Activated CD4-positive, alpha-beta T cell treated with anti-CD3 and anti-CD28 coated beads for 24 hours (primary cell): ENCODE results near the gene PPIA.
"Not testable (repeated sequence)": the region's sequence is repeated elsewhere in the genome, so short reads cannot be mapped to it uniquely, and the experiment has no call there.

Source experiments
- DNase-seq, 2 donors: peaks; one replicate each; pipeline ENCODE4 v3.0.0-alpha.2; 2020; ENCODE audit warnings: low read depth in 2 of 2

Gene PPIA

GRCh38 chr7:44787762-44788161, 8.7 kb upstream of the PPIA start:
- no peak for DNase-seq

GRCh38 chr7:44789990-44790389, 6.5 kb upstream of the PPIA start:
- no peak for DNase-seq

- no peak for DNase-seq
Measured at GRCh38 chr7:44791278-44792219, 4.9 kb upstream of the PPIA start.

DNA sequence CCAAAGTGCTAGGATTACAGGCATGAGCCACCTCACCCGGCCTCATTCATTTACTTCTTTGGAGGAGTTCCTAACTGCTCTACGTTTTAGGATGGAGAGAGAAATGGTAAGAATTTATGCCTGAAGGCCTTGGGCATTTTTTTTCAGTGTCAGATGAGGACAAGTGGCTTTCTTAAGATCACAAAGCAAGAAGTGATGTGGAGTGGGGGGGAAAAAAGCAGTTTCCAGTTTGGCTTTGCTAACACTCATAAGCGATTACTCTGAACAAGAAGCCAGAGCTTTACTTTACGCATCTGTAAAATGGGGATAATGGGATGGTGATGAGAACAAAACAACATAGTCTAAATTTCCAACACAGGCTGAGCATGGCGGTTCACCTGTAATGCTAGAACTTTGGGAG, 2.6 kb upstream of the PPIA start:
- DNase-seq = no peak

DNA sequence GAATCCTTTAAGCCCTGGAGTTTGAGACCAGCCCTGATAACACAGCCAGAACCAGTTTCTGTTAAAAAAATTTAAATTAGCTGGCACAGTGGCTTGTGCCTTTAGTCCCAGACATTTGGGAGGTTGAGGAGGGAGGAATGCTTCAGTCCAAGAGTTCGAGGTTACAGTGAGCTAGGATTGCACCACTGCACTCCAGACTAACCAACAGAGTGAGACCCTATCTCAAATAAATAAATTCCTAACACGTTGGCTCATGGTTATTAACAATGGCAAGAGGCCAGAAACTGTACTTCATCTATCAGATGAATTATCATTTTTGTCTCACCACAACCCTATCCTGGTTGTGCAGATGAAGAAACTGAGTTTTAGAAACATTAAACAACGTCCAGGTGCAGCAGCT, 2.1 kb upstream of the PPIA start:
- DNase-seq = no peak

DNA sequence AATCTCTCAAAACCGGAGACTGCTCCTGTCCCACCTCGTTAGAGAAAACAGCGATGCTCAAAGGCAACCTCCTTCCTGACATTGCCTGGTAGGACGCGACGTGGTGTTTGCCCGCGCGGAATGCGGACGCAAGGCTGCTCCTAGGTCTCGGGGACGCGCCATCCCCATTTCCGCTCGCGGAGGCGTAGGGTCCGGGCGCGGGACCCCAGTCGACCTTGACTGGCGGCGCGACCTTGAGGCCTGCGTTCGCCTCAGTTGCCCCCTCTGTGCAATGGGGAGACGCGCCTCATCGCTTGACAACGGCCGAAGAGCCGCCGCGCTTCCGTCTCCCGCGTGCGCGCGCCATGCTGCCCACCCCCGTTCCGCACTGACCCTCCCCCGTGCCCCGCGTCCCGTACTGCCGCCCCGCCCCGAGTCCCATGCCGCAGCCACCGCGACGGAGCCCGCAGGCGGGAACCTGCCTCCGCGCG, 412 bp upstream of the PPIA start:
- DNase-seq = no peak

DNA sequence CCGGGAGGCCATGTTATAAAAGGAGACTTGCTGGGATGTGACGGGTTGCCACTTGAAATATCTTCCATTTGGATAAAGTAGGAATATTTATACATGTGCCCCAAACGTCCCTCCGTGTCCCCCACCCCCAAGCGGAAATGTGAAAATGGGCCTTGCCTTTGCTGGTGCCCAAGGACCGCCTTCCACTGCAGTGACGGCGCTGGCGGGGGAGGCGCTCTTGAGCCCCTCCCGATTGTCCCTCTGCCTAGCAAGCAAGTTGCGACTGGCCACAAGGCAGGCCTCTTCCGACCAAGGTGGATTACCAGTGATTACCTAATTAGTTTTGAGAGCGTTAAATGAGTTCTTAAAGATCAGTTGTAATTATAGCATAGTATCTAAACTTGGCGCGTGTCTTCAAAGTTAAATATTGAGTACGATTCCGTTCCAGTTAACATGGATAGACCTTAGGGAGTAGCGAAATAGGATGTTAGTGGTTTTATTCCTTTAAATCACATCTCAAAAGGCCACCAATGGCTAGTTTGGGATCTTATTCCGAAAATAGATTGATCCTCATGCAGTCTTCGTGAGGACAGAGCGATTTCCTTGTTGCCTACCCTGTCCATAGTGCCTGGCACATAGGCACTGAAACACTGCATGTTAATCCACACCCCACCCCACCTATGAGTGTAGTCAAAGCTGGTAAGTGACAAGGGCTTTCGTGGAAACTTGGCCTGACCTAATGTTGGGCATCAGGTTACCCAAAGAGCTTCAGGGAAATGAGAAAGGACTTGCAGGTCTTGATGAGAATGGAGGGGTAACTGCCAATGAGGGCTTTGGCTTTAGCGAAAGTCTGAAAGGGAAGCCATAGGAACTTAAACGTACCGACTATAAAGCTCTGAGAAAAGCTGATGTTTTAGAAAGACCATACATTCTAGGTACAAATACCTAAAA, 1.1 kb downstream of the PPIA start:
- DNase-seq = peak; percentile 69 to 76

DNA sequence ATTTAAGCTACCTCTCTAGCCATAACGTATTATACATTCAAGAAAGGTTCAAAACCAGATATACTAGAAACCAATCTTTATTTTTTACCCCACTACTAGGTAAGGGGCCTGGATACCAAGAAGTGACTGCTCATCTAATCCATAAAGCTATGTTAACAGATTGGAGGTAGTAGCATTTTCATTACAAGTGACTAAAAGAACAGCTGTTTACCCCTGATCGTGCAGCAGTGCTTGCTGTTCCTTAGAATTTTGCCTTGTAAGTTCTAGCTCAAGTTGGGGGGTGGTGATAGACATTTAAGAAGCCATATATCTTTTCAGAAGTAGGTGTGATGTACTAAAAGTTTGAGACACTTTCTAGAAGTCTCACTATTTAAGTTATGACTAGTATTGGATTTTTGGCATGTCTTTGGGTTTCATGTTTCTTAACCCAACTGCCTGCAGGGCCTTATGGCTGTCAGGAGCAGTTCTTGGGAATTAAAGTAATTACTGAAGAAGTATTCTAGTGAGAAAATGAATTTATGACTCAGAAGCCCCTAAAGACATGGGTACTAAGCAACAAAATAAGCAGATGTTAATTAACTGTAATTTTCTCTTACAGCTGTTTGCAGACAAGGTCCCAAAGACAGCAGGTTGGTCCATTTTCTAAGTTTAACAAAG, 2.3 kb downstream of the PPIA start:
- DNase-seq = no peak

GRCh38 chr7:44799939-44800338, 3.5 kb downstream of the PPIA start:
- no peak for DNase-seq

GRCh38 chr7:44801890-44802289, 5.4 kb downstream of the PPIA start:
- no peak for DNase-seq

GRCh38 chr7:44802418-44803025, 6.0 kb downstream of the PPIA start:
- no peak for DNase-seq

DNA sequence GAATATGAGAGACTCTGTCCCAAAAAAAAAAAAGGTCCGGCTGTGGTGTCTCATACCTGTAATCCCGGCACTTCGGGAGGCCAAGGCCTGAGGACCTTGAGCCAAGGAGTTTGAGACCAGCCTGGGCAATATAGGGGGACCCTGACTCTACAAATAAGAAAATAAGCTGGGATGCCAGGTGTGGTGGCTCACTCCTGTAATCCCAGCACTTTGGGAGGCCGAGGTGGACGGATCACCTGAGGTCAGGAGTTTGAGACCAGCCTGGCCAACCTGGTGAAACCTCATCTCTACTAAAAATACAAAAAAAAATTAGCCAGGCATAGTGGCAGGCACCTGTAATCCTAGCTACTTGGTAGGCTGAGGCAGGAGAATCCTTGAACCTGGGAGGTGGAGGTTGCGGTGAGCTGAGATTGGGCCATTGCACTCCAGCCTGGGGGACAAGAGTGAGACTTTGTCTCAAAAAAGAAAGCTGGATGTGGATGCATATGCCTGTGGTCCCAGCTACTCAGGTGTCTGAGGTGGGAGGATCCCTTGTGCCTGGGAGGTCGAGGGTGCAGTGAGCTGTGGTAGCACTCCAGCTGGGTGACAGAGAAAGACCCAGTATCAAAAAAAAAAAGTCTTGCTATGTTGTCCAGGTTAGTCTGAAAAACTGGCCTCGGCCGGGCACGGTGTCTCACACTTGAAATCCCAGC, 7.5 kb downstream of the PPIA start:
- not testable (repeated sequence) for DNase-seq

DNA sequence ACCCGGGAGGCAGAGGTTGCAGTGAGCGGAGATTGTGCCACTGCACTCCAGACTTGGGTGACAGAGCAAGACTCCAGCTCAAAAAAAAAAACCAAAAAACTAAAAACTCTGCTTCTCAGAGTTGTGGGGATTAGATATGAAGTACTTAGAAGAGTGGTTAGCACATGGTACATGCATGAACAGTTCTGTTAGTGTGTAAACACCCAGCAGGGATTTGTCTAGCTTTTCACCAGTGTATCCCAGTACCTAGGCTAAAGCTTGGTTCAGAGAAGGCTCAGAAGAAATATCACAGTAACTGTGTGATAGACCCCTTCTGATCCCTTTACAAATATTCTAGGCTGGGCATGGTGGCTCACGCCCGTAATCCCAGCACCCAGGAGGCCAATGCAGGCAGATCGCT, 9.5 kb downstream of the PPIA start:
- DNase-seq = no peak

DNA sequence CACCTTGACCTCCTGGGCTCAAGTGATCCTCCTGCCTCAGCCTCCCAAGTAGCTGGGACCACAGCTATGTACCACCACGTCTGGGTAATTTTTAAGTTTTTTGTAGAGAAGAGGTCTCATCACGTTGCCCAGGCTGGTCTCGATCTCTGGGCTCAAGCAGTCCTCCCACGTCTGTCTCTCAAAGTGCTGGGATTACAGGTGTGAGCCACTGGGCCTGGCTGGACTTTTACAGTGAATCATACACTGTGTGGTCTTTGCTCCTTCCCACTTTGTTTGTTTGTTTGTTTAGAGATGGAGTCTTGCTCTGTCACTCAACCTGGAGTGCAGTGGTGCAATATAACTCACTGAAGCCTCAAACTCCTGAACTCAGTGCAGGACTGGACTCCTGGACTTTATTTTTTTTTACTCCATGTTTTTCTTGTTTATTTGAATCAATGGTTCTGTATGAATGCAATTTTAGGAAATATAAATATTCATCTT, 12.5 kb downstream of the PPIA start:
- DNase-seq = no peak

DNA sequence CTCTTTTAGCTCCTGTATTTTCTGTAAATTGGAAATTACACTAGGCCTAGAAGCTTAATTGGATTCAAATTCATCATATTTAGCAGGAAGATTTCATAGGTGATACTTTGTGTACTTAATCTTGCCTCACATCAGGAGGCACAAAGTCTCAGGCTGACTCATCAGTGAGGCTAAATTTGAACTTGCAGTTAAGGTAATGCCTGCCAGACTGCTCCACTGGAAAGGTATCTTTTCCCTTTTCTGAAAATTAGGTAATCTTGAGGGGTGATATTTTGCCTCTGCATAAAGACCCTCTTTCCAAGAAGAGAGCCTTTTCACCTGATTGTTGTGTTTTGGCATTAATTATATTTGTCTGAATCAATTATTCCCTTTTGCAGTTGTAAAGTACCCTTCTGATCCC, 14.6 kb downstream of the PPIA start:
- no peak for DNase-seq

DNA sequence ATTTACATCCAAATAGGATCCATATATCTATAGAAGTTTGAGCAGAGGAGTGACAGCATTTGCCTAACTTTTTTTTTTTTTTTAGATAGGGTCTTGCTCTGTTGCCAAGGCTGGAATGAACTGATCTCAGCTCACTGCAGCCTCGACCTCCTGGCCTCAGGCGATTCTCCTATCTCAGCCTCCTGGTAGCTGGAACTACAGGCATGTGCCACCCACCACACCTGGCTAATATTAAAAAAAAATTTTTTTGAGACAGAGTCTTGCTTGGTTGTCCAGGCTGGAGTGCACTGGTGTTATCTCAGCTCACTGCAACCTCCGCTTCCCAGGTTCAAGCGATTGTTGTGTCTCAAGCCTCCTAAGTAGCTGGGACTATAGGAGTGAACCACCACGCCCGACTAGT, 15.1 kb downstream of the PPIA start:
- no peak for DNase-seq

- no peak for DNase-seq
Measured at GRCh38 chr7:44814919-44815318, 18.4 kb downstream of the PPIA start.

DNA sequence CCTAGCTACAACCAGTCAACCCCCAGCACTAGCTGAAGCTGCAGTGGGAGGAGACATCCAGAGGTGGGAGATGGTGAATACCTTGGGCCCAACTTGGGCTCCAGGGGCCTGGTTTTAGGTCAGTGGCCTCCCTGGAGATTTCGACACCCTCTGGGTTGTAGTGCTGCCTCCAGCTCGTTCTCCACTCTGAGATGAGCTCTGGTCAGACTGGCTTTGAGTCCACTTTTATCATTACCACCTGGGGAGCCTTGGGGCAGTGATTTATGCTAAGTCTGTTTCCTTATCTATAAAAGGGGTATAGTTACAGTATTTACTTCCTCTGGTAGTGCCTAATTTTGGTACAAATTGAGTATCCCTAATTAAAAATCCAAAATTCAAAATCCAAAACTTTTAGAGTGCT, 22.8 kb downstream of the PPIA start:
- no peak for DNase-seq

DNA sequence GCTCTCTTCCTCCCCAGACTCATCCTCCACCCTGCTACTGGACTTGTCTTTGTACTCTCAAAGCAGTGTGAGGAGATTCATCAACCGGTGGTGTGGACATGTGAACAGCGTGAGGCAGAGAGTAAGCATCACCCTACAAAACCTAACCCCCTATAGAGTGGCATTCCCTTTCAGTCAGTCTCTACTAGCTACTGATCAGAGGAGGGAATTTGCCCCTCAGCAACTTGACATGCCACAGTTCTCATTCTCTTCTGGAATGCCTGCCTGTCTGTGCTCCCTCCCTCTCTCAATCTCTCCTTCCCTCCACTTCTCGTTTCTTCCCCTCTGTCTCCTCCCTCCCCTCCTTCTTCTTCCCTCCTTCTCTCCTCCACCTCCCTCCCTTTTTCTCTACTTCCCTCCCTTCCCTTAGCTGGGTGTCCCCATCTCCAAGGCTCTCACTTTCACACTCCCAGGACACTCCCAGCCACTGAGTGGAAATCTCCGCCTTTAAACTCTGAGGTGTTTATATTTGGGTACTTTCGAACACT, 26.8 kb downstream of the PPIA start:
- DNase-seq = no peak

DNA sequence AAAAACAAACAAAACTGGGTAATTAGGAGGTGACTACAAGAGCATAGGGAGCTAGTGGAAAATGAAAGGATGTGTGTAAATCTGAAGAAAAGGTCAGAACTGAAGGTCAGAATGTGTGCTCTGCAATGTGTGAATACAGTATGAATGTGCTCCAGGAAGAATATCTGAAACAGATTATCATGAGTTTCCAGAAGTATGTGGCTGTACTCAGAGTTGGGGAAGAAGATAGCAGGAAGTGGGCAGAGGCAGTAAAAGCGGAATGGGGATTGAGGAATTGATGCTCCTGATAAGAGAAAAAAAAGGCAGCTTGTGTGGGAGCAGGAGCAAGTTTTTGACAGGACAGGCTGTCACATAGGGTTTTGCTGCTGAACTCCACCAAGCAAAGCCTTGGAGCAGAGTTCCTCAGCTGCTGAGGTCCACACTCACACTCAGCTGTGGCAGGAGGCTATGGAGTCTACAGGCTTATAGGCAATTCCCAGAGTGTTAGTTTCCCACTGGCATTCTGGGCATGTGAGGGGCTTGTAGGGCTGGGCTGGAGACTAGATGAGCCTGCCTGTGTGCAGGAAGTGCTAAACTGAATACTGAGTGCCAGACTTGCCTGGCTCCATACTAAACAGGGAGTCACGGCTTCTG, 28.5 kb downstream of the PPIA start:
- DNase-seq = no peak
